ENCODE data around the gene SETDB1.
A peak's percentile ranks its signal among the peaks of the same experiment; 100 is the strongest.

SETDB1 gene

DNA sequence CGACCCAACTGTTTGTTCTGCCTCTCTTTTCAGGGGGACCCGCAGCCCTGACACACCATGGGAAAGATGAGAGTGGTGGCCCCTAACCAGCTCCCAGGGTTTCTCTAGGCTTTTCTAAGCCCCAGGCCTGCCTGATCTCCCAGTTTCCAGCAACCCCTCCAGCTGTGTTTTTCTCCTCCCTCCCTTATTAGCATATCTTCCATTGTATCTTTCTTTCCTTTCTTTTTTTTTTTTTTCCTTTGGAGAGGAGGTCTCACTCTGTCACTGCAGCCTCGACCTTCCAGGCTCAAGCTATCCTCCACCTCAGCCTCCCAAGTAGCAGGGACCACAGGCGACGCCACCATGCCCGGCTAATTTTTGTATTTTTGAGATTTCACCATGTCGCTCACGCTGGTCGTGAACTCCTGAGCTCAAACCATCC is 50.2 kb downstream of the SETDB1 start:
- DNase-seq (ENCODE audit: low read depth): no peak

DNA sequence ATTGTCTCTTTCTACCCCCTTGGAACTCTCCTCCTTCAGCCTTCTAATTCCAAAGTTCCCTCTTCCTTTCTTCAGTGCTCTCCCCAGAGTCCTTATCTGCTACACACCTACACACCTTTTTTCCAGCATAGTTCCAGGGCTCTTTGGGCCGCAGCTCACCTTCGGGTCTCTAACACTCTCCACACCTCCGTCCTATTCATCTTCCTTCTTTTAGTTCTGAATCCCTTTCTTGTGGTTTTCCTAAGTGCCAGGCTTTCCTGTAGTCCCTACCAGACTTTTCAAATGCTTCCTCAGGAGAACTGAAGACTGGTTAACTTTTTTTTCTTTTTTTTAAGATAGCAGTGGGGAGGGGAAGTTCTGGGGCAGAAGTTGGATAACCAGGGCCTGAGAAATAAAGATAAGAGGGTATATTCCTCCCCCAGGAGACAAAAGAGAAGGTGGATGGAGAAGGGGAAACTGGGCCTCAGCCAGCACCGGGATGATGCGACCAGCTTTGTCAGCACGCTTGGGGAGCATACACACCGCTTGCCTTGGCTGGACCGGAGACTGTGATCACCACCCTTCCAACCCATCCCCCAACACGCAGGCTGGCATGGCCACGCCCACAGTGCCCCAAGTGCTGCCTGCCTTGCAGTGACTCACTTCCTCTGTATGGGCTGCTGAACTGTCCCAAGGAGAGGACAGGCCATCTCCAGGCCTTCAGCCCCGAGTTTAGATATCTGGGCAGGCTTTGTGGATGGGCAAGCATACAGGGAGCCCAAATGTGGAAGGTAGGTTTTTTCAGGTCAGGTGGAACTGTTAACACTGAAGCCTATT is 50.9 kb downstream of the SETDB1 start:
- no peak for DNase-seq (ENCODE audit: low read depth)

DNA sequence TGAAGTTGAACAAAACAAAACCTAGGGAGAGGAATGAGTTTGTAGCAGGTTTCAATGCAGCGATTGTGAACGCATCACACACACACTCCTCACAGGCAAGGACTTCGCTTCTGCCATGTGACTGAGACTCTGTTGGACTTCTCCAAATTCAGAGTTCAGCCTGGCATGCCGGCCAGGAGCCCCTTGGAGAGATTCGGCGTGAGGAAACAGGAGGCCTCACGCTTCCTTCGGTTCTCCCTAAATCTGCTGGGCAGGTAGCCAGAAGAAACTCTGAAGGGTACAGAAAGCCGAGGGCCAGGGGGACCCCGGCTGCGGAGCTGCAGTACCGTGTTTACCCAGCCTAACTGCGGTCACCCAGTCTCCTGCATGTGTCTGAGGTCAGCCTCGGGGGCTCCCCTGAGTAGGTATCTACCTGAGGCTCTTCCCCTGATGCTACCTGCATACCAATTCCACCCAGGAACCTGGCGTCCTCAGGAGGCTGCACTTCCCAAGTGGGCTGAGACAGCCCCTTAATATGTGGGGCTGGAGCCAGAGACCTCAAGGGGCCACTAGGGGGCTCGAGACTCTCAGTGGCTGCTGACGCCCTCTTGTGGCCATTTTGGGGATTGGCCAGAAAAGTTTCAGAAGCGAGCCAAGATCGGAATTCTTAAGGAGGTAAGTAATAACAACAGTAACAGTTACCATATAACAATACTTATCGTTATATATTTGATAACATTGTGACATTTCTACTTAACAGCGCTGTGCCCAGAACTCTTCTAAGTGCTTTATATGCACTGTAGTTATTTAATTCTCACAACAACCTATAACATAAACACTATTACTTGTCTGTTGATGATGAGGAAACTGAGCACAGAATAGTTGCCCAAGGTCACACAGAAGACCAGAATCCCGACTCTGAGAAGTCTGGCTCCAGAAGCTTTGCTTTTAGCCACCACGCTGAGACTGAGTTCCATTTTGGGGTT is 53.2 kb downstream of the SETDB1 start:
- DNase-seq (ENCODE audit: low read depth): peak; percentile 77

DNA sequence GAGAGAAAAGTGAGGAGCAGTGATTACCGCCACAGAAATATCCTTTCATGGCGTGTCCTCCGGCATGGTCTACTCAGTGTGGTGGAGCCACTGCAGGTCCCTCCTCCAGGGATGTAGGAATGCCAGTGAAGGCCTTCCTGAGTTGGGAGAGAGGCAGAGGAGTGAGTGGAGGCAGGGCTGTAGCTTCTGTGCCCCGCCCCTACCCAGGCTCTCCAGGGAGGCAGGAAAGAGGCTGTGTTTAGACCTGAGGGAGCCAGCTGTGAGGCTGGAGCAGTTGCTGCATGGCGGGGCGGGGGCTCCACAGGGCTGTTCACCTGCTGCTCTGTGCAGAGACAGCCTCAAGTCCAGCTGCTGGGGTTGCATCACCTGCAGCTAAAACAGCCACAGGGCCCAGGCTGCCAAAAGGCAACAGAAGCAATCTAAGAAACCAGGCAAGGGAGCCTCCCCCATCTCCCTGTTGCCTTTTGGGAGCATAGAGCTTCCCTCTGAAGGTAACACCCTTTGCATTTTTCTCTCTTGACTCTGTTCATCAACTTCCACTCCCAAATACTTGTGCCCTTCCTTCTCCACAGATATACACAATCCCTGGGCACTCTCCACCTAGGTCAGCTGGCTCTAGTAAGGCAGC is 55.1 kb downstream of the SETDB1 start:
- no peak for DNase-seq (ENCODE audit: low read depth)

DNA sequence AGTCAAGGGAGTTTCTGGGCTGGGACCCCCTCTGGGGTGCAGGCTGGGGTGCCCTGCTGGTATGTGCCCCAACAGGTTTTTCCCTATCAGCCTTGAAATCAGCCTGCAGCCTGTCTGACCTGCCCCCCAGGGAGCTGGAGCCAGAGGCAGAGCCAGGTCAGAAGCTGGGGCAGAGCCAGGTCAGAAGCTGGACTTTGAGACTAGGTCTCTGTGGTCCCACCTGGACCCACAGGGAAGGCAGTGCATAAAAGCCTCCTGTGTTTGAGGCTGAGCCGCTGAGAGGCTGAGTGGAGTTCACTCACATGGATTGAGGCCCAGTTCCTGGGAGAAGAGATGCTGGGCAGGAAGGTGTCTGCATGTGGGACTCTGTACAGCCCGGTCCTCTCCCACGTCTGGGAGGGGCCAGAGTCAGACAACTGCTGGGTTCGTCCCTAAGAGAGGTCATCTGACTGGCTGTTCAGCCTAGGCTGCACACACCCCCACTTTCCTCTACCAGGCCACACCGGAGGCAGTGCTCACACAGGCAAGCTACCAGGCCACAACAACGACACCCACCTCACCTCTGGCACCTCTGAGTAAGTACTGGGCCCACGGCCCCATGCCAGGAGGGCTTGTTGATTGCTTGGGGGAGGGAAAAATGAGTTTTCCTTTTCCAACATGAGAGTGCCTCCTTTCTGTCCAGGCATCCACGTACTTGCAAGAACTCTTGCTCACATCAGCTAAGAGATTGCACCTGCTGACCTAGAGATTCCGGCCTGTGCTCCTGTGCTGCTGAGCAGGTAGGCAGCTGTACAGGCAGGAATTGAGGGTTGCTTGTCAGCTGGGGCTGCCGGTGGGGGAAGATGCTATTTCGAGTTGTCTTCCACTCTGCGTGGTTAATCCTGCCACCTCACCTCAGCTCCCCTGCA is 55.9 kb downstream of the SETDB1 start, which contains the start of gene ANXA9:
ANXA9 (plus strand) TSS at position 488 of the 908 bp plus-strand sequence. CDS start 814 bp downstream, outside the sequence.
- no peak for DNase-seq (ENCODE audit: low read depth)

DNA sequence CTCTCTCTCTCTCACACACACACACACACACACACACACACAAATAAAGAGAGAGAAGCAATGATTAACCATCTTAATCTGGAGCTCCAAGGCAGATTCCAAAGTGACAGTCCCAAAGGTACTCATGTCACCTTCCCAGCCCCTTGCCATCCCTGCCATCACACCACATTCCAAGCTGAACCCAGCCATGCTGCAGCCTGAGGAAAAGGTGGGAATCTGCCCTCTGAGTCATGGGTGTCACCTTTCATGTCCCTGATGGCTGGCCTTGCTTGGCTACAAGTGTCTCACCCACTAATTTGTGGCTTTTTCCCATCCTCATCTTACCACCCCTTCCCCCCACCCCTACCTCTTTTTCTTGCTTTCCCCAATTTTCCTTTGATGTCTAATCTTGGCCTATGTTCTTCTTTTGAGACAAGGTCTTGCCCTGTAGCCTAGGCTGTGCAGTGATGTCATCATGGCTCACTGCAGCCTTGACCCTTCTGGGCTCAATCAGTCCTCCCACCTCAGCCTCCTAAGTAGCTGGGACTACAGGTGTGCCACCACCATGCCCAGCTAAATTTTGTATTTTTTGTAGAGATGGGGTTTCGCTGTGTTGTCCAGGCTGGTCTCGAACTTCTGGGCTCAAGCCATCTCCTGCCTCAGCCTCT is 59.1 kb downstream of the SETDB1 start:
- no peak for DNase-seq (ENCODE audit: low read depth)

DNA sequence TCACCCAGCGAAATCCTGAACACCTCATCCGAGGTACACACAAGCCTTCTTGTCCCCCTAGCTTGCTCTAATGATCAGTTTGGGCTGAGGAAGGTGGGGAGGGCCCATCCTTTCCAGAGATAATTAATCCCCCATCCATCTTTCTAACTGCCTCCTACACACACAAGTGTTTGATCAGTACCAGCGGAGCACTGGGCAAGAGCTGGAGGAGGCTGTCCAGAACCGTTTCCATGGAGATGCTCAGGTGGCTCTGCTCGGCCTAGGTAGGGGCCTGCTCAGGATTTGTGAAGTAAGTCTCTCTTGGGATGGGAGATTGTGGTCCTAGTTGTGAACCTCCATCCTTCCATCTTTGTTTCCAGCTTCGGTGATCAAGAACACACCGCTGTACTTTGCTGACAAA is 61.8 kb downstream of the SETDB1 start:
- no peak for DNase-seq (ENCODE audit: low read depth)

DNA sequence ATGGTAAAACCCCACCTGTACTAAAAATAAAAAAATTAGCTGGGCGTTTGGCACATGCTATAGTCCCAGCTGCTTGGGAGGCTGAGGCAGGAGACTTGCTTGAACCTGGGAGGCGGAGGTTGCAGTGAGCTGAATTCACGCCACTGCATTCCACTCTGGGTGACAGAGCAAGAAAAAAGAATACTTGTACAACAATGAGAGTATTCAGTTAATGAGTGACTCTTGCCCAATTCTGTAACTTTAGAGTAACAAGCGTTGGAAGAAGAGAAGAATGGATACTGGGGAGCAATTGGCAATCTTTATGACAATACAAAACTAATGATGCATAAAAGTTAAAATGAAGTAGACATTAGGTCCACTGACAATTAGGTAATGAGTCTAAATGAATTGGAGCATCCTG is 66.5 kb downstream of the SETDB1 start:
- no peak for DNase-seq (ENCODE audit: low read depth)

DNA sequence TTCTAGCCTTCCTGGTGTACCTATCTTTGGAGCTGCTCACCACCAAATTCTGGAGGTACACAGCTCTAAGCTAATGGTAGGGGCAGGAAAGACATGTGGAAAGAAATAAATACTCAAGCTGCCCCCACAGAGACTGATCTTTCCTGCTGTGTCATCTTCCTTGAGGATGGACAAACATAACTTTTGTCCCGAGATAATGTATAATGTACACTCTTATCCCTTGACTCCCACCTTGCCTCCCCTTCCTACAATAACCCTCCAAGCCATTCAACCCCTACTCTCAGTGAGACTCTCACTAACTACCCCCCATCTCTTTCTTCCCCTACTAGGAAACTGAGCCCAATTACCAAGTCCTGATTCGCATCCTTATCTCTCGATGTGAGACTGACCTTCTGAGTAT is 68.1 kb downstream of the SETDB1 start:
- no peak for DNase-seq (ENCODE audit: low read depth)

DNA sequence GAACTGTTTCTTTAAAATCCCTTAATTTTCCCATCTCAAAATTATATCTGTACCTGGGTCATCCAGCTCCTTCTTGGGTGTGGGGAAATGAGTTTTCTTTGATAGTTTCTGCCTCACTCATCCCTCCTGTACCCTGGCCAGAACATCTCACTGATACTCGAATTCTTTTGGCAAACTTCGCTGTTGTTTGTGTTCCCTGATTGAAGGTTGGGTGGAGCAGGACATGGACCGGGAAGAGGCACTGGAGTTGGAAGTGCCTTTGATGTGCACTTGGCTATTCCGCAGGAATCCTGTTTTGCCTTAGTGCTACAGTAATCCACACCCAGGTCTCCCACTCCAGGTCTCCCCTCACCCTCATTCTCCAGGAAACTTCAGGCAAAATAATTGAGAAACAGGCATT is 69.3 kb downstream of the SETDB1 start:
- no peak for DNase-seq (ENCODE audit: low read depth)

DNA sequence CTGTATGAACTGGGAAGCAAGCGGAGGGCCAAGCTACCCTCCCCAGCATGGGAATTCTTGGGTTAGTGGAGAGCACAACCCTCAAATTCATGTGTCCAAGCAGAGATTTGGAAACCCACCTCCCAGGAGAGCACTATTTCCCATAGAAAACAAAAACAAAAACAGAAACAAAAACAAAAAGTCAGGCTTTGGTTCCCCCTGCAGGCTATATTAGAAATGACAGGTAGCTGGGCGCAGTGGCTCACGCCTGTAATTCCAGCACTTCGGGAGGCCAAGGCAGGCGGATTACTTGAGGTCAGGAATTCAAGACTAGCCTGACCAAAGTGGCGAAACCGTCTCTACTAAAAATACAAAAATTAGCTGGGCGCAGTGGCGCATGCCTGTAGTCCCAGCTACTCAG is 69.7 kb downstream of the SETDB1 start:
- DNase-seq (ENCODE audit: low read depth): no peak

DNA sequence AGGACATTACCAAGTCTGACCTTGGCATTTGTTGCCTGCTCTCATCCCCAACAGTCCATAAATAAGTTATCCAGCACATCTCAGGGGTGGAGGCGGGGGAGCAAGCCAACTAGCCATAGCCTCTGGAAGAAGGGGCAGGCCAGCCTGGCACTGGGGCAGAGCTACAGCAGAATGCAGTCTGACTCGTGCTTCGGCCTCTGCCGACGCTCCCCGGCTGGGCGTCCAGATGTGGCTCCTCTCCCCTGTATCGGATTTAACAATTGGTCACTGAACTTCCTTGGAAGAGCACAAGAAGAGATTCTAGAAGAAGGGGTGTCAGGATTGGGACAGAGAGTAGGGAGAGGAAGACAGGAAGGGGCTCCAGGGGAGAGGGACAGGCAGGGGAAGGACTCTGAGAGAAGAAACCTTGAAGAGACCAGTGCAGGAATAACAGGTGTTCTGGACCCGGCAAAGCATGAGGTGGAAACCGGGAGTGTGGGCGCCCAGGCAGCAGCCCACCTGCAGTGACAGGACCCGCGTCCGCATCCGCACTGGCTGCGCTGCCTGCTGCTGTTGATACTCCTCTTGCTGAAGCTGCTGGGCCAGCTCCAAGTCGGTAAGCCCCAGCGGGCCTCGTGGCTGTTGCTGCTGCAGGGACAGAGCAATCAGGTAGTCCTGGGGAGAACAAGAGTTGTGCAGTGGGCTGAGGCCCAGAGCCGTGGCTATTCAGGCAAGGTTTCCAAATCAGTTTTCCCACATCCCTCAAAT is 71.1 kb downstream of the SETDB1 start:
- DNase-seq (ENCODE audit: low read depth): no peak

DNA sequence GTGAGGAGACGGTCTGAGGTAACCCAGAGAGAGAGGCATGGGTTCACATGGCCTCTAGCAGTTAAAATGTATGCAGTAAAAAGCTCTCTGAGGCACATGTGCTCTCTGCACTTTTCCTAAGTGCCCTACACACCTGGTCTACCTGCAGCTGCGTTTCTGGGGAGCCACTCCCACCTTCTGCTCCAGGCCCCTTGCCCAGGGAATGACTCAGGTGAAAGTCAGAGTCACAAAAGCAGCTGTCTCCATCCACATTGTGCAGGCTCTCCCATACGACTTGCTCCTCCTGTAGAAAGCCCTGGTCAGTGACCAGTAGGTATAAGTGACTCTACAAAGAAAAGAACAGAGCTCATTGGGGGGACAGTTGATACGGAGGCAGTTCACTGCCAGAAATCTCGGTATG is 71.8 kb downstream of the SETDB1 start:
- DNase-seq (ENCODE audit: low read depth): no peak

DNA sequence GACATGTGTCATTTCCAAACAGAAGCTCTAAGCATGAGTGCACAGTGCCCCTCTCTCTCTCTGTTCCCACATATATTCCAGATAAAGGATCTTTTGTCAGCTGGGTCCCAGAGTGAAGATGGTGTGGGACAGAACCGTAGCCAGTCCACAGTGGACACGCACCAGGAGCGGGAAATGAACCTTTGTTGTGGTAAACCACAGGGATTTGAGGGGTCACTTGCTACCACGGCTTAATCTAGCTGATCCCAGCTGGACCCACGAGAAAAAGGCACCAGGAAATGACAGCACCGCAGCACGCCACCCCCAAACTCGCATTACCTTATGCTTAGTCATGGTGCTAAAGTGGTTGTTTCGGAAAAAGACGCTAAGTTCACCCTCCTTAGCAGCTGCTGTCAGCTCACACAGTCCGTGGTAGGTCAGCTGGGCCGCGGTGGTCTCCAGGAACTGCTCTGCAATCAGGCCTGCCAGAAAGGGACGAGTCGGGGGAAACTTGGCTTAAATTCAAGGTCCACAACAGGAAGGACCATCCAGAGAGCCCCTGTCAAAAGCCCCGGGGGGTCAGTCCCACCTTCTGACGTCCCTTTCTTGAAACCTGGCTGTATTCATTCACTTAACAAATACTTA is 73.0 kb downstream of the SETDB1 start:
- DNase-seq (ENCODE audit: low read depth): no peak

DNA sequence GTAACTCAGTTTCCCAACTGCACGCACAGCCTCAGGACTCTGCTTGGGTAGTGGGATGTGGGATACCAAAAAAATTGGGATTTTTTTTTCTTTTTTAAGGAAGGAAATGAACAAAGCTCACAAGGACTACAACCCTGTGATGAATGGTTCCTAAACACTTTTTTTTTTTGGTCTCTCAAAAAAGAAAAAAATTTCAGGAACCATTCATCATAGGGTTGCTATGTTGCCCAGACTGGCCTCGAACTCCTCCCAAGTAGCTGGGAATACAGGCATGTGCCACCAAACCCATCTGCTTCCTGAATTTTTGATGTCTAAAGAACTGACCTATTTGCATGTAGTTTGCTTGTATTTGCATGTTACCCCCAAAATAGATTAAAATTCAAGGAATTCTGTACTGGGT is 73.8 kb downstream of the SETDB1 start:
- no peak for DNase-seq (ENCODE audit: low read depth)

DNA sequence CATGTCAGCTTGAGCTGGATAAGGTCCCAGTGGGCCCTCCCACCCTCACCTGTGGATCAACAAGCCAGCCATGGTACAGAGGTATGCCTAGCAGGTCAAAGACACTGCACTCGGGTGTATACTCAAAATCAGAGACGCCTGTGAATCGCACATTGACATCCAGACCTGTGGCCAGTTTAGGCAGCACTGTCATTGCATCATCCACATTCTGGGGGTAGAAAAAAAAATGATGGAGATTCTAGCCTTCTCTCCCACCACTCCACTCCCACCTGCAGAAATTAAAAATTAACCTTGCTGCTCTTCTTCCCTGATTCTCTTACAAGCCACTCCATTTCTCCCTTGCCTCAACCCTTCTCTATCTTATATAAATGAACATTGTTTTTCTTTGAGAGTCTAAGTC is 74.2 kb downstream of the SETDB1 start:
- DNase-seq (ENCODE audit: low read depth): no peak

DNA sequence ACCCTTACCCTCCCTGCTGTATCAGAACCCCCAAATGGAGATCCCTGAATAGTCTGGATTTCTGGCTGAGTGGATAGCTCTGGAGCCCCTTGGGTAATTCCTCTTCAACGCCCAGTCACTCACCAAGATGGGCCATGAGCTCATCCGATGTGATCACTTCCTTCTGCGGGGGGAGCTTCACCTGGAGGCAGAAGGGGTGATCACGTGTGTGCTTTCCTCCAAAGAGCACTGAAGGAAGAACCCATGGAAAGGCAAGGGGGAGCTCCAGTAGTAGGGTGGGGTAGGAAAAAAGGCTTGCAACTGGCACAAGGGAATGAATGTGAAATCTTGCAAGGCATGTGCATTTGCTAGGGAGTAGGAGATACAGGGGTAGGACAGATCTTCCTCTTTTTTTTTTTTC is 75.4 kb downstream of the SETDB1 start:
- DNase-seq (ENCODE audit: low read depth): no peak

DNA sequence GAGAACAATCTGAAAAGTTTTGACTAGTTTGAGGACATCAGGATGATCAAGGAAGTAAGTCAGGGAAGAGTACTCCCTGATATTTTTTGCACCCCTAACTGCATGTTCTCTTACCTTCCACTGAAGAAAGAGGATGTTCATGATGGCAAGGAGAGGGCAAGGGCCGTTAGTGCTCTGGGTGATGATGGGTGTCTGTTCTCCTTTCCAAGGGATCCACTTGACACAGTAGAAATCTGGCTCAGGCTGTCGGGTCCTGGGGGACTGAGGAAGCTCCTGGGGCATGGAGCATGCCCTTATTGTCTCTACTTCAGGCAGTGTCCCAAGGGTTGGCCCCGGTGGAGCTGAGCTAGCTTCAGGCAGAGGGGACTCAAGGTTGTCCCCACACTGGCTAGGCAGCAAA is 75.9 kb downstream of the SETDB1 start:
- no peak for DNase-seq (ENCODE audit: low read depth)

DNA sequence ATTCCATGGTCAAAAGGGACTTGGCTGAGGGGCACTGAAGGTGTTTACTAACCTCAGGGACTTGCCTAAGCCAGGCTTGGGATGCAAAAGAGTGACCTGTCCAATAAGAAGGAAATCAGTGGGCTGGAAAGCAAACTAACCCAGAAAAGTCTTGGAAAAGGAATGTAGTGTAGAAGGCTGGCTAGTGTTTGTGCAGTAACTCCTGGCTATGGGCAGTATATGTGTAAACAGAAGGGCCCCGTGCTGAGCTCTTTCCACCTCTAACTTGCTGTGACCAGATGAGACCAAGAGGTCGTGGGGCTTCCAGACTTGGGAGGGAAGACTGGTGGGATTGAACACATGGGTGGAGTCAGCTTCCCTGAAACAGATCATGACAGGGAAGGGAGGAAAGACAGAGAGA is 76.4 kb downstream of the SETDB1 start:
- DNase-seq (ENCODE audit: low read depth): no peak

DNA sequence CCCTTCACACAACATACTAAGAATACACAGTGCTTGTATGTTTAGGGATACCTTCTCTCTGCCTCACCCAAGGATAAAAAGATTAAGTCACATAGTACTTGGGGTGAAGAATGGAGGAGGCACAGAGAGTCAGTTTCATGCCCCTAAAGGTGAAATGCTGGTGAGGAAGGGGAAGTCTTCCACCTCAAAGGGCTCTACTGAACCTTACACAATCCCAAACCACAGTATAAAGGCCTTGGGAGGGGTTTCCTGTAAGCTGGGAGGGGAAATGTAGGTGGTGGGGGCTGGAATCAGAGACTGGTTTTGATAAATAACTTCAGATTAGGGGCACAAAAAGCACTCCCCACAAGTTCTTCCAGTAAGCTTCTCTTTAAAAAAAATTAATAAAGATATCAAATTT is 77.0 kb downstream of the SETDB1 start:
- DNase-seq (ENCODE audit: low read depth): no peak

All from stromal cell of bone marrow (primary cell).